Gastroesophageal sphincter (tissue), 4 donors: ENCODE measurements around the gene MIB1. TPM values are rescaled to one million over a fixed set of nuclear protein-coding genes. Genes with fewer than 3 reads are reported as not detected.

Experiments used
- ATAC-seq: fragments of 150-250 bp; one replicate; pipeline ENCODE4 v1.9.1; 2016; ENCODE audit warnings: mild to moderate bottlenecking, moderate library complexity
- H3K27ac ChIP-seq, 4 donors: fragments of 200-600 bp; sonication (generic) in 3 of 4; 1 replicate in 3 of 4; 2 replicates in 1 of 4; pipeline ENCODE4 v1.5.1; 2016 to 2019
- H3K27me3 ChIP-seq: fragments of 200-600 bp; sonication (generic); one replicate; pipeline ENCODE4 v1.5.1; 2019
- H3K36me3 ChIP-seq, 2 donors: fragments of 200-600 bp; sonication (generic); one replicate each; pipeline ENCODE4 v1.5.1; 2019; ENCODE audit warnings: control low read depth in 1 of 2
- H3K4me1 ChIP-seq, 3 donors: fragments of 200-600 bp; sonication (generic); 1 replicate in 2 of 3; 2 replicates in 1 of 3; pipeline ENCODE4 v1.5.1; 2016 to 2019; ENCODE audit warnings: control low read depth in 2 of 3
- H3K4me3 ChIP-seq, 2 donors: fragments of 200-600 bp; sonication (generic); one replicate each; pipeline ENCODE4 v1.5.1; 2019; ENCODE audit warnings: mild to moderate bottlenecking in 1 of 2, moderate library complexity in 1 of 2
- H3K9me3 ChIP-seq, 3 donors: fragments of 200-600 bp; sonication (generic); one replicate each; pipeline ENCODE4 v1.5.1; 2017 to 2019; ENCODE audit warnings: control low read depth in 2 of 3
- CTCF ChIP-seq, 4 experiments: fragments of 200-600 bp in 2 of 4; fragments of 450-650 bp in 2 of 4; sonication (generic) in 1 of 4; IDR thresholded peaks; one replicate each; pipeline ENCODE4 v1.5.1; 2017 to 2019; ENCODE audit warnings: antibody characterized with exemption in 4 of 4, mild to moderate bottlenecking in 2 of 4, moderate library complexity in 2 of 4
- EP300 ChIP-seq: sonication (generic); formaldehyde crosslinking; IDR thresholded peaks from one replicate; pipeline ENCODE4 v1.6.1; 2017; ENCODE audit warnings: antibody characterized with exemption, mild to moderate bottlenecking
- POLR2A ChIP-seq, 2 donors: fragments of 450-650 bp; IDR thresholded peaks; one replicate each; pipeline ENCODE4 v1.6.1; 2017; ENCODE audit warnings: antibody characterized with exemption in 2 of 2, mild to moderate bottlenecking in 2 of 2, moderate library complexity in 1 of 2
- POLR2AphosphoS5 ChIP-seq: sonication (generic); formaldehyde crosslinking; IDR thresholded peaks from one replicate; pipeline ENCODE4 v1.6.1; 2017; ENCODE audit warnings: antibody characterized with exemption
- WGBS, 2 donors: methylation state at CpG; one replicate each; pipeline ENCODE4 v1.1.5; 2018; ENCODE audit warnings: low coverage in 1 of 2; 5-methylcytosine and 5-hydroxymethylcytosine counted together
- small RNA-seq, 4 donors: library from RNA; depleted of rRNA; stranded (forward); fragments of <200 nt; gene quantifications; one replicate each; pipeline ENCODE3, GENCODE V24; 2016
- total RNA-seq, 4 donors: library from RNA; depleted of rRNA; stranded (reverse); fragments of >200 nt; gene quantifications; one replicate each; pipeline ENCODE4 v1.1.0, GENCODE V29; 2016

MIB1 gene
- total RNA-seq, 4 donors from 2014 or later = 43.7 to 57.7 (median 47.3) TPM

GRCh38 chr18:21914739-21915319 lies 174.2 kb downstream of the MIB1 start:
- peaks cover 0 to 24% (median 0%) of the 10 kb centered on the region in 3 donors for H3K9me3 ChIP-seq
- WGBS, 2 donors = 0% methylated on average over 1 of the region's 2 CpGs
- H3K27ac ChIP-seq = no peak overlapping the region
- H3K4me1 ChIP-seq = no peaks in the 10 kb centered on the region
- no peaks in the 10 kb centered on the region for H3K36me3 ChIP-seq
- no peak for ATAC-seq
- H3K27me3 ChIP-seq = no peaks in the 10 kb centered on the region
- TF ChIP-seq EP300 (no peak), POLR2A (IDR thresholded peaks at IDR 0.05) (no peak), CTCF (IDR thresholded peaks at IDR 0.05) (peak in 2 of 4 experiments; percentile 27 to 40), POLR2AphosphoS5 (no peak)
- H3K4me3 ChIP-seq = no peak overlapping the region

DNA sequence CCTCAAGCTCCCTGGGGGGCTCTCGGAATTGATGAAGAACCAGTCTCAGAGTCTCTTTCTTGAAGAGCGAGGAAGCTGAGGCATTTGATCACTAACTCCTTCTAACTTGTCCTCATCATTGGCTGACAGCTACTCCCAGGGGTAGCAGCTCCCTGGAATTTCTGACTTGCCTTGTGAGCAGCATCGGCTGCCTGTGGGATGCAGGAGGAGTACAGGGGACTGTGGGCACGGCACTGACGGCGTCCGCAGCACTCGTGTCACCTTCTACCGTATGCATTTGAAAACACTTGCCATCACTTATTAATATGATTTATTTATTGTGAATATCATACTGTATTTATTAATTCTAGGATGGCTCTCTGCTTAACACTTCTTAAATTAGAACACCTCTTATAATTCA lies 175.0 kb downstream of the MIB1 start:
- TF ChIP-seq EP300 = no peak
- no peak for TF ChIP-seq CTCF (IDR thresholded peaks at IDR 0.05)
- no peak for TF ChIP-seq POLR2AphosphoS5
- no peak for TF ChIP-seq POLR2A (IDR thresholded peaks at IDR 0.05)
- Histone ChIP-seq H3K4me3 (no peak overlapping the region), H3K36me3 (no peaks in the 10 kb centered on the region), H3K4me1 (no peaks in the 10 kb centered on the region), H3K27me3 (no peaks in the 10 kb centered on the region), H3K27ac (no peak overlapping the region), H3K9me3 (peaks cover 0 to 24% (median 0%) of the 10 kb centered on the region in 3 donors)
- WGBS, 2 donors = 80 to 83% methylated on average over 8 to 9 of the region's 9 CpGs
- no peak for ATAC-seq

GRCh38 chr18:21916594-21916993 lies 176.0 kb downstream of the MIB1 start:
- H3K36me3 ChIP-seq = no peaks in the 10 kb centered on the region
- WGBS, 2 donors = 74 to 76% methylated on average over 2 of the region's 2 CpGs
- no peak overlapping the region for H3K27ac ChIP-seq
- H3K9me3 ChIP-seq = peaks cover 0 to 24% (median 0%) of the 10 kb centered on the region in 3 donors
- ATAC-seq = no peak
- H3K27me3 ChIP-seq = no peaks in the 10 kb centered on the region
- H3K4me3 ChIP-seq = no peak overlapping the region
- no peaks in the 10 kb centered on the region for H3K4me1 ChIP-seq
- TF ChIP-seq POLR2AphosphoS5 (no peak), EP300 (no peak), POLR2A (IDR thresholded peaks at IDR 0.05) (no peak), CTCF (IDR thresholded peaks at IDR 0.05) (no peak)

DNA sequence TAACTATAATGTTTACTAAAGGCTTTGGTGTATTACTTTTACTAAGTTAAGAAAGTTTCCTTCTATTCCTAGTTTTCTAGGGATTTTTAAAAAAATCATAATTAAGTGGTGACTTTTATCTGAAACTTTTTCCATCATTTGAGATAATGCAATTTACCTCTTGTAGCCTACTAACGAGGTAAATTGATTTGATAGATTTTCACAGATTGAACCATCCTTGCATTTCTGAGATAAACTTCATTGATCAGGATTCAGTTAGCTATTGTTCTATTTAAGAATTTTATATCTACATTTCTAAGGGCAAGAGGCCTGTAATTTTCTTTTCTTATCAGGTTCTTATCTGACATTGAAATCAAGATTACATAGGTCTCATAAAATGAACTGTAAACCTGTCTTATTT lies 178.1 kb downstream of the MIB1 start:
- WGBS, 2 donors = 86 to 87% methylated on average over 1 of the region's 1 CpG
- H3K27me3 ChIP-seq = no peaks in the 10 kb centered on the region
- TF ChIP-seq EP300 (no peak), POLR2A (IDR thresholded peaks at IDR 0.05) (no peak), POLR2AphosphoS5 (no peak), CTCF (IDR thresholded peaks at IDR 0.05) (no peak)
- H3K27ac ChIP-seq = no peak overlapping the region
- no peaks in the 10 kb centered on the region for H3K4me1 ChIP-seq
- ATAC-seq = no peak
- H3K4me3 ChIP-seq = no peak overlapping the region
- H3K36me3 ChIP-seq = no peaks in the 10 kb centered on the region
- H3K9me3 ChIP-seq = peaks cover 0 to 24% (median 0%) of the 10 kb centered on the region in 3 donors

Small RNA genes lying within 50 kb of the gene (small RNA-seq; reads per million reads assigned to genes)
- 0 reads per million in 4 donors for gene AC103987.3
- gene RF00019 = 0 reads per million in 4 donors
- gene RF00045 = 0 reads per million in 4 donors
- gene RF01241 = 0 reads per million in 4 donors
- 0 reads per million in 4 donors for gene RN7SL233P
- gene RNU6-1038P = 0 reads per million in 4 donors

Other genes with a start within 250 kb of the MIB1 start
- gene ESCO1, start 140.1 kb upstream of the MIB1 start, total RNA-seq = 10 to 100 TPM; 13.2 to 23.4 (median 19.1) TPM
- 1 to 10 TPM; 6.8 to 8.7 (median 7.3) TPM for gene SNRPD1, start 128.5 kb upstream of the MIB1 start, total RNA-seq
- gene ABHD3, start 36.0 kb upstream of the MIB1 start, total RNA-seq = 10 to 100 TPM in 1 of 4 donors, 1 to 10 TPM in 3; 4.9 to 18.6 (median 8.5) TPM